Immature natural killer cell (primary cell): ENCODE measurements around the gene ALG9. TPM values are rescaled to one million over a fixed set of nuclear protein-coding genes. Genes with fewer than 3 reads are reported as not detected.

Experiments used
- DNase-seq, 3 donors: peaks; one replicate each; pipeline ENCODE4 v3.0.0; 2022; ENCODE audit warnings: mixed read lengths in 1 of 3
- H3K27ac Mint-ChIP-seq, 6 donors: one replicate each; pipeline ENCODE4 v1.8.0; 2020; ENCODE audit warnings: mixed read lengths in 6 of 6, mild to moderate bottlenecking in 5 of 6, inconsistent platforms in 4 of 6, moderate library complexity in 3 of 6
- H3K27me3 Mint-ChIP-seq, 3 donors: one replicate each; pipeline ENCODE4 v1.8.0; 2020 to 2021; ENCODE audit warnings: low read depth in 3 of 3, mild to moderate bottlenecking in 3 of 3, mixed read lengths in 3 of 3, moderate library complexity in 3 of 3, inconsistent platforms in 1 of 3
- H3K36me3 Mint-ChIP-seq, 3 donors: one replicate each; pipeline ENCODE4 v1.8.0; 2020; ENCODE audit warnings: mixed read lengths in 3 of 3, inconsistent platforms in 2 of 3, mild to moderate bottlenecking in 2 of 3
- H3K4me1 Mint-ChIP-seq, 2 donors: one replicate each; pipeline ENCODE4 v1.8.0; 2020; ENCODE audit warnings: inconsistent platforms in 2 of 2, mild to moderate bottlenecking in 2 of 2, mixed read lengths in 2 of 2, moderate library complexity in 1 of 2
- H3K4me3 Mint-ChIP-seq, 5 donors: one replicate each; pipeline ENCODE4 v1.8.0; 2020; ENCODE audit warnings: mild to moderate bottlenecking in 5 of 5, mixed read lengths in 5 of 5, inconsistent platforms in 3 of 5, moderate library complexity in 3 of 5
- H3K9me3 Mint-ChIP-seq, 6 donors: one replicate each; pipeline ENCODE4 v1.8.0; 2020; ENCODE audit warnings: mild to moderate bottlenecking in 6 of 6, mixed read lengths in 6 of 6, inconsistent platforms in 4 of 6, moderate library complexity in 3 of 6
- polyA plus RNA-seq, 3 donors: library from polyadenylated mRNA; unstranded; fragments of 300-500 nt; fragmentation: Illumina TruSeq; gene quantifications; one replicate each; pipeline ENCODE4 v1.2.3, GENCODE V29; 2021

Gene ALG9
- polyA plus RNA-seq, 3 donors from 2014 or later = 7.1 to 12.9 (median 11.4) TPM

DNA sequence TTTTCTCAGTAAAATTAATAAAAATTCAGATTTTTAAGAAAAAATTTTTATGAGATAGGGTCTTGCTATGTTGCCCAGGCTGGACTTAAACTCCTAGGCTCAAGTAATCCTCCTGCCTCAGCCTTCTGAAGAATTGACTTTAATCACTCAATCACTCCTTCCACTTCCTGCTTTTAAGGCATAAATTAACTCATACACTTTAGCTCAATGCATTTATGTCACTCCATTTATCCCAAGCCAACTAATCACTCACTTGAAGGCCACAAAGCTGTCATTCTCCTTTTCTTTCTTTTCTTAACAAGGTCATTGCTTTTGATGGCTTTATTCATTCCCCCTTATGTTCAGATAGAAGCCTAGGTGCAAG lies 877 bp downstream of the ALG9 start:
- no peak for DNase-seq
- Mint-ChIP-seq H3K4me3 (peak overlapping the region; percentile 91 to 95 (median 93)), H3K27ac (peak overlapping the region; percentile 91 to 96 (median 94)), H3K9me3 (no peaks in the 10 kb centered on the region), H3K27me3 (peaks cover 5 to 14% (median 12%) of the 10 kb centered on the region in 3 donors), H3K36me3 (peaks cover 16 to 31% (median 20%) of the 10 kb centered on the region in 3 donors), H3K4me1 (peaks cover 18 to 35% of the 10 kb centered on the region in 2 donors)

DNA sequence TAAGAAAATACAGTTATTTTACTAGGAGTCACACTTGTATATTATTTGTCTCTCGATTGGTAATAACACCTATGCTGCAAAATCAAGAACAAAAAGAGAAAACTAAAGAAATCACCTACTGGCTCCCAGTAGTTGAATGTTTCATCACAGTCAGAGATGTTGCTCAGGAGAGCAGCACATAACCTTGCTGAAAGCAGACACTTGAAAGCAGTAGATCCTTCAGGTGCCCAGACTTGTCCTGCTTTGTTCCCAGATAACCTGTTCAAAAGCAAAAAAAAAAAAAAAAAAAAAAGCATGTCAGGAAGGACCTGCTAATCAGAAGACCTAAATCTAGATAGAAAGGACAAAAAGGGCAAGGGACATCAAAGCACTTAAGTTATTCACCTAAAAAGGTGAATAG lies 1.3 kb downstream of the ALG9 start:
- DNase-seq = no peak
- Mint-ChIP-seq H3K4me3 (peak overlapping the region in 3 of 5 donors; percentile 27 to 92 (median 32)), H3K36me3 (peaks cover 16 to 32% (median 20%) of the 10 kb centered on the region in 3 donors), H3K9me3 (no peaks in the 10 kb centered on the region), H3K4me1 (peaks cover 18 to 35% of the 10 kb centered on the region in 2 donors), H3K27ac (peak overlapping the region in 1 of 6 donors; percentile 91), H3K27me3 (peaks cover 5 to 14% (median 12%) of the 10 kb centered on the region in 3 donors)

DNA sequence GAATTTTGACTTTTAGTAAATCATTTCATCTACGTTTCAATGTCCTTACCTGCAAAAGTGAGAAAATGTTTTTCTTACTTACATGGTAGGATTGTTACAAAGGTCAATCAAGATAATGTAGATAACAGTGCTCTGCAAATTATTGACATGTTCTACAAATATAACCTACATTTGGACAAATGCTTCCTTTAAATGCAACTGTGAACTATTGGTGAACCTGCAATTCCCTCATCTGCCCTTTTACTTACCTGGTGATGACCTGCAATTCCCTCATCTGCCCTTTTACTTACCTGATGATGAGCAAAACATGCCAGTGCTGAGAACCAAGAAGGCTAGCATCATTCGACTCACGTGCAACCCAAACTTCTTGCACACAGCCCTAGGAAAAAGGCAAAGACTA lies 11.1 kb downstream of the ALG9 start:
- Mint-ChIP-seq H3K4me1 (no peaks in the 10 kb centered on the region), H3K4me3 (no peak overlapping the region), H3K9me3 (no peaks in the 10 kb centered on the region), H3K27me3 (peaks cover 0 to 2% (median 0%) of the 10 kb centered on the region in 3 donors), H3K27ac (no peak overlapping the region), H3K36me3 (peaks cover 32 to 60% (median 38%) of the 10 kb centered on the region in 3 donors)
- DNase-seq = no peak

GRCh38 chr11:111855506-111855905 lies 15.9 kb downstream of the ALG9 start:
- no peak for DNase-seq
- H3K27me3 Mint-ChIP-seq = no peaks in the 10 kb centered on the region
- H3K4me1 Mint-ChIP-seq = no peaks in the 10 kb centered on the region
- no peak overlapping the region for H3K4me3 Mint-ChIP-seq
- no peaks in the 10 kb centered on the region for H3K9me3 Mint-ChIP-seq
- H3K36me3 Mint-ChIP-seq = peaks cover 29 to 65% (median 54%) of the 10 kb centered on the region in 3 donors
- peak overlapping the region in 1 of 6 donors; percentile 1 for H3K27ac Mint-ChIP-seq

GRCh38 chr11:111852103-111852502 lies 19.3 kb downstream of the ALG9 start:
- no peak for DNase-seq
- Mint-ChIP-seq H3K36me3 (peaks cover 17 to 68% (median 43%) of the 10 kb centered on the region in 3 donors), H3K4me3 (no peak overlapping the region), H3K4me1 (no peaks in the 10 kb centered on the region), H3K27me3 (no peaks in the 10 kb centered on the region), H3K27ac (peak overlapping the region in 1 of 6 donors; percentile 12), H3K9me3 (no peaks in the 10 kb centered on the region)

- DNase-seq = no peak
- Mint-ChIP-seq H3K36me3 (peaks cover 21 to 70% (median 41%) of the 10 kb centered on the region in 3 donors), H3K4me1 (no peaks in the 10 kb centered on the region), H3K27me3 (no peaks in the 10 kb centered on the region), H3K27ac (peak overlapping the region in 1 of 6 donors; percentile 12), H3K4me3 (no peak overlapping the region), H3K9me3 (no peaks in the 10 kb centered on the region)
Observed at GRCh38 chr11:111851636-111852035, 19.7 kb downstream of the ALG9 start.

GRCh38 chr11:111851067-111851466 lies 20.3 kb downstream of the ALG9 start:
- H3K4me1 Mint-ChIP-seq = no peaks in the 10 kb centered on the region
- no peak for DNase-seq
- no peaks in the 10 kb centered on the region for H3K27me3 Mint-ChIP-seq

GRCh38 chr11:111849631-111850030 lies 21.8 kb downstream of the ALG9 start:
- Mint-ChIP-seq H3K9me3 (no peaks in the 10 kb centered on the region), H3K4me1 (no peaks in the 10 kb centered on the region), H3K36me3 (peaks cover 13 to 63% (median 33%) of the 10 kb centered on the region in 3 donors), H3K27ac (no peak overlapping the region), H3K27me3 (no peaks in the 10 kb centered on the region), H3K4me3 (no peak overlapping the region)
- no peak for DNase-seq

More at GRCh38 chr11:111851067-111851466, 20.3 kb downstream of the ALG9 start:
- H3K36me3 Mint-ChIP-seq = peaks cover 21 to 70% (median 41%) of the 10 kb centered on the region in 3 donors
- H3K4me3 Mint-ChIP-seq = no peak overlapping the region
- H3K9me3 Mint-ChIP-seq = no peaks in the 10 kb centered on the region
- H3K27ac Mint-ChIP-seq = no peak overlapping the region

- Mint-ChIP-seq H3K36me3 (peaks cover 16 to 54% (median 19%) of the 10 kb centered on the region in 3 donors), H3K9me3 (no peaks in the 10 kb centered on the region)
Observed at GRCh38 chr11:111846636-111847035, 24.7 kb downstream of the ALG9 start.

DNA sequence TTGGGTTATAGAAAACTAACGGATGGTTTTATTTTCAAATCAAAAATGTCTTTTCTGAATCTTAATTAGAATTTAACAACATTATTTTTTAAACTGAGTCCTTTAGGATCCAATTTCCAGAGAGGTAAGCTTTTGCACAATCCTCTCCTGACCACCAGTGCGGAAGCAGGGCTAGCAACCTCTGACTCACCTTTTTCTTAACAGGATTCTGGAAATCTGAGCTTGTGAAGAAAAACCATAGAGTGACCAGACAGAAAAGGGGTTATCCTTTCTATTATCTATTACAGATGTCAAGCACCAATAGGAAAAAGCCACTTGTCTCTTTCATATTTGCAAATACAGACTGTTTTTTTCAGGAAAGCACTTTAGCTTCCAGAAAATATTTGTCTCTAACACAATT lies 25.3 kb downstream of the ALG9 start:
- H3K27ac Mint-ChIP-seq = no peak overlapping the region
- no peaks in the 10 kb centered on the region for H3K9me3 Mint-ChIP-seq
- no peak for DNase-seq
- peaks cover 0 to 5% of the 10 kb centered on the region in 2 donors for H3K4me1 Mint-ChIP-seq
- no peak overlapping the region for H3K4me3 Mint-ChIP-seq
- H3K27me3 Mint-ChIP-seq = no peaks in the 10 kb centered on the region
- peaks cover 16 to 51% (median 16%) of the 10 kb centered on the region in 3 donors for H3K36me3 Mint-ChIP-seq

More at GRCh38 chr11:111846636-111847035, 24.7 kb downstream of the ALG9 start:
- no peaks in the 10 kb centered on the region for H3K4me1 Mint-ChIP-seq
- no peak overlapping the region for H3K27ac Mint-ChIP-seq
- DNase-seq = no peak
- no peak overlapping the region for H3K4me3 Mint-ChIP-seq
- no peaks in the 10 kb centered on the region for H3K27me3 Mint-ChIP-seq

- H3K27me3 Mint-ChIP-seq = no peaks in the 10 kb centered on the region
- H3K9me3 Mint-ChIP-seq = no peaks in the 10 kb centered on the region
- no peak overlapping the region for H3K27ac Mint-ChIP-seq
- H3K4me3 Mint-ChIP-seq = no peak overlapping the region
- peaks cover 16 to 47% (median 16%) of the 10 kb centered on the region in 3 donors for H3K36me3 Mint-ChIP-seq
- no peak for DNase-seq
- H3K4me1 Mint-ChIP-seq = peaks cover 0 to 7% of the 10 kb centered on the region in 2 donors
Observed at GRCh38 chr11:111845276-111846028, 25.9 kb downstream of the ALG9 start.

DNA sequence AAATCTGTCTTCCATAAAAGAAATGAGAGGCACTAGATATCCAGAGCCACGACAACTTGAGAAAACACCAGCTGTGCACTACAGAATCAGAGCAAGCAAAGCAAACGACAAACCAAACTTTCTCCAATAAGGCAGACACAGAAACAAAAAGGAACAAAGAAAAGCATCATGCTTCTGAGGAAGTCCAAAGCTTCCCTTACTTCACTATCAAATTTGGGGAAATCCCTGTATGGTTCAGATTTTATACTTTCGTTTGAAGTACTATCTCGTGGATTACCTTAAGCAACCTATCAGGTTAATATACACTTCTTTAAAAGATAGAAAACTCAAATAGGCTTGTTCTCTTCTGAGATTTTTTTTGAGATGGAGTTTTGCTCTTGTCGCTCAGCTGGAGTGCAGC lies 27.7 kb downstream of the ALG9 start:
- peaks cover 0 to 2% (median 0%) of the 10 kb centered on the region in 3 donors for H3K27me3 Mint-ChIP-seq
- peaks cover 9 to 37% (median 17%) of the 10 kb centered on the region in 3 donors for H3K36me3 Mint-ChIP-seq
- peaks cover 0 to 7% of the 10 kb centered on the region in 2 donors for H3K4me1 Mint-ChIP-seq
- H3K9me3 Mint-ChIP-seq = no peaks in the 10 kb centered on the region
- no peak for DNase-seq
- peak overlapping the region in 1 of 6 donors; percentile 46 for H3K27ac Mint-ChIP-seq
- no peak overlapping the region for H3K4me3 Mint-ChIP-seq

DNA sequence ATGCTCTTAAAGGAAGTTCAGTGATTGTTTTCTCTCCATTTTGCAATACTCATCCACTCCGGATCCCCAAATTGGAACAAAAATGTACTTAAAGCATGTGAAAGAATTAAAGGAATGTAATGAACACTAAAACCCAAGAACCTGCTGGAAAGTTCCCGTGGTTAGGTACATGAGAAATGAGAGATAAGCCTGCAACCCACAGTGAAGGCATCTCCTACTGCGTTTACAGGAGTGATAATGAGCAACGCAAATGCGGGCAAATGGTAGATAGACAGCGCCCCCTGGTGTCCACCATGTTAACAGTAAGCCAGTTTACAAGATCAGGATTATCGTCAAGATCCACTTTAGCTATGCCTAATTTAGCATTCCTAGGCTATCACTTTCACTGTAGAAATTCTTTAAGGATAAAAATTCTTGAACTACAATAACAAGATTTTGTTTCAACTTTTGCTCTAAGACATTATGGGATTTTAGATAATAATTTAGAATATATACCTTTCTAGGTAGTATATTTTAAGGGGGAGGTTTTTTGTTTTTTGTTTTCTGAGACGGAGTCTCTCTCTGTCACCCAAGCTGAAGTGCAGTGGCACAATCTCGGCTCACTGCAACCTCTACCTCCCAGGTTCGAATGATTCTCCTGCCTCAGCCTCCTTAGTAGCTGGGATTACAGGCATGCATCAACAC lies 29.9 kb downstream of the ALG9 start:
- Mint-ChIP-seq H3K4me1 (peaks cover 0 to 7% of the 10 kb centered on the region in 2 donors), H3K4me3 (no peak overlapping the region)

GRCh38 chr11:111840143-111840542 lies 31.2 kb downstream of the ALG9 start:
- peaks cover 24 to 38% (median 26%) of the 10 kb centered on the region in 3 donors for H3K36me3 Mint-ChIP-seq
- H3K4me1 Mint-ChIP-seq = peaks cover 0 to 7% of the 10 kb centered on the region in 2 donors
- no peak overlapping the region for H3K27ac Mint-ChIP-seq
- no peak for DNase-seq
- H3K4me3 Mint-ChIP-seq = no peak overlapping the region
- H3K9me3 Mint-ChIP-seq = no peaks in the 10 kb centered on the region
- peaks cover 0 to 2% (median 0%) of the 10 kb centered on the region in 3 donors for H3K27me3 Mint-ChIP-seq

More for the DNA sequence above, 29.9 kb downstream of the ALG9 start:
- Mint-ChIP-seq H3K36me3 (peaks cover 15 to 31% (median 20%) of the 10 kb centered on the region in 3 donors), H3K9me3 (no peaks in the 10 kb centered on the region), H3K27me3 (peaks cover 0 to 2% (median 0%) of the 10 kb centered on the region in 3 donors), H3K27ac (no peak overlapping the region)
- peak; percentile 66 to 73 (median 68) for DNase-seq
